MM.1S (cell line): ENCODE data around the gene ZNRF1.

ENCODE experiments used
- DNase-seq: peaks from one replicate; pipeline ENCODE4 v3.0.0-alpha.2; 2015
- H2AFZ ChIP-seq: fragments of 300-600 bp; sonication (generic); 2 replicates; pipeline ENCODE4 v1.6.0; 2016; ENCODE audit warnings: antibody characterized with exemption, low read length
- H3F3A ChIP-seq: fragments of 300-600 bp; sonication (generic); 2 replicates; pipeline ENCODE4 v1.6.1; 2016; ENCODE audit warnings: mild to moderate bottlenecking, antibody characterized with exemption, low read length, moderate library complexity, mixed read lengths; ENCODE audit not compliant: insufficient read depth
- H3K27ac ChIP-seq: fragments of 300-600 bp; sonication (generic); 2 replicates; pipeline ENCODE4 v1.5.1; 2016; ENCODE audit warnings: mild to moderate bottlenecking, low read length
- H3K27me3 ChIP-seq: fragments of 300-600 bp; sonication (generic); replicated peaks from 2 replicates; pipeline ENCODE4 v1.6.0; 2016; ENCODE audit warnings: low read length; ENCODE audit not compliant: insufficient read depth
- H3K36me3 ChIP-seq: fragments of 300-600 bp; sonication (generic); replicated peaks from 2 replicates; pipeline ENCODE4 v1.6.1; 2016; ENCODE audit warnings: mild to moderate bottlenecking, low read length, mixed read lengths; ENCODE audit not compliant: insufficient read depth
- H3K4me1 ChIP-seq: fragments of 300-600 bp; sonication (generic); 2 replicates; pipeline ENCODE4 v1.6.1; 2016; ENCODE audit warnings: low read length, mixed read lengths
- H3K4me2 ChIP-seq: fragments of 300-600 bp; sonication (generic); 2 replicates; pipeline ENCODE4 v1.6.0; 2016; ENCODE audit warnings: low read depth, low read length
- H3K4me3 ChIP-seq: fragments of 300-600 bp; sonication (generic); 2 replicates; pipeline ENCODE4 v1.5.1; 2016; ENCODE audit warnings: low read length, mixed read lengths
- H3K79me2 ChIP-seq: fragments of 300-600 bp; sonication (generic); 2 replicates; pipeline ENCODE4 v1.6.1; 2016; ENCODE audit warnings: mixed run types, low read length, mixed read lengths
- H3K9ac ChIP-seq: fragments of 300-600 bp; sonication (generic); 2 replicates; pipeline ENCODE4 v1.6.1; 2016; ENCODE audit warnings: low read length, mixed read lengths
- H3K9me2 ChIP-seq: fragments of 300-600 bp; sonication (generic); replicated peaks from 2 replicates; pipeline ENCODE4 v1.6.1; 2016; ENCODE audit warnings: mild to moderate bottlenecking, low read length, mixed read lengths; ENCODE audit not compliant: insufficient read depth
- H3K9me3 ChIP-seq: fragments of 300-600 bp; sonication (generic); replicated peaks from 2 replicates; pipeline ENCODE4 v1.6.1; 2016; ENCODE audit warnings: mild to moderate bottlenecking, low read length, mixed read lengths; ENCODE audit not compliant: insufficient read depth
- H4K20me1 ChIP-seq: fragments of 300-600 bp; sonication (generic); 2 replicates; pipeline ENCODE4 v1.6.1; 2016; ENCODE audit warnings: mild to moderate bottlenecking, low read length, moderate library complexity, mixed read lengths; ENCODE audit not compliant: insufficient read depth
- EZH2 ChIP-seq: fragments of 300-600 bp; sonication (generic); optimal IDR thresholded peaks from 2 replicates; pipeline ENCODE3; 2017; ENCODE audit warnings: low read depth, mild to moderate bottlenecking, antibody characterized with exemption, low read length, mixed read lengths
- EZH2phosphoT487 ChIP-seq: fragments of 300-600 bp; sonication (generic); IDR thresholded peaks from 2 replicates; pipeline ENCODE4 v1.6.1; 2018; ENCODE audit warnings: antibody characterized with exemption, low read length
- TF ChIP-seq, protein P1 (sequence below): fragments of 300-600 bp; sonication (generic); IDR thresholded peaks from 2 replicates; pipeline ENCODE4 v1.5.1; 2016; ENCODE audit warnings: antibody characterized with exemption, low read length, mixed read lengths

ZNRF1 gene

DNA sequence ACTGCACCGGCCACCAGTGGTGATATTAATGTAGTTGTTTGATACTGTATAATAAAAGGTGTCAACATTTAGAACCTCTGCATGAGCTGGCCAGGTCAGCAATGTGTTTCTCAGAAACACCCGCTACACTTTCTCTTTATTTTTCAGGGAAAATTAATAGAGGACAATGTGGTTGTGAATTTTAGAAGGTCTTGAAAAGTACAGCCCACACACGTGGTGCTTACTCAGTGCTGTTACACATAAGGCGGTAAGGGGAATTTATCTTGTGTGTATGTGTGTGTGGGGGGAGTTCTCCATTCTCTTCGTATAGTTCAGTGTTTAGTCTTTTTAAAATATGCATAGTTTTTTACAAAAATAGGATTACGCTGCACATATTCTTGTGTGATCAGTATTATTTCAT lies 145.1 kb downstream of the ZNRF1 start:
- Histone ChIP-seq H3K27me3 (no peaks in the 10 kb centered on the region), H3F3A (no peaks in the 10 kb centered on the region), H3K79me2 (no peaks in the 10 kb centered on the region), H3K9me3 (no peaks in the 10 kb centered on the region), H2AFZ (no peak overlapping the region), H3K9me2 (no peaks in the 10 kb centered on the region), H3K4me3 (no peak overlapping the region), H3K4me2 (no peak overlapping the region), H3K4me1 (no peaks in the 10 kb centered on the region), H3K27ac (no peak overlapping the region), H3K9ac (no peak overlapping the region), H4K20me1 (no peaks in the 10 kb centered on the region), H3K36me3 (no peaks in the 10 kb centered on the region)
- no peak for TF ChIP-seq EZH2
- no peak for DNase-seq

- H3K27ac ChIP-seq, result no peak overlapping the region
Observed at GRCh38 chr16:75147968-75148310, 149.1 kb downstream of the ZNRF1 start.

GRCh38 chr16:75148311-75149195 lies 149.7 kb downstream of the ZNRF1 start, which contains the start of gene ZFP1:
Gene ZFP1, plus strand, starts transcription at chr16:75148524. Its CDS starts 4,428 bp downstream, at chr16:75152952.
- peak within 1 kb of the TSS; percentile 92 for H3K4me3 ChIP-seq
- H3K4me1 ChIP-seq, result no peaks in the 10 kb centered on the region
- H3K27me3 ChIP-seq, result no peaks in the 10 kb centered on the region
- peak within 1 kb of the TSS; percentile 91 for H2AFZ ChIP-seq
- H3K36me3 ChIP-seq, result no peaks in the 10 kb centered on the region
- TF ChIP-seq, protein P1, sequence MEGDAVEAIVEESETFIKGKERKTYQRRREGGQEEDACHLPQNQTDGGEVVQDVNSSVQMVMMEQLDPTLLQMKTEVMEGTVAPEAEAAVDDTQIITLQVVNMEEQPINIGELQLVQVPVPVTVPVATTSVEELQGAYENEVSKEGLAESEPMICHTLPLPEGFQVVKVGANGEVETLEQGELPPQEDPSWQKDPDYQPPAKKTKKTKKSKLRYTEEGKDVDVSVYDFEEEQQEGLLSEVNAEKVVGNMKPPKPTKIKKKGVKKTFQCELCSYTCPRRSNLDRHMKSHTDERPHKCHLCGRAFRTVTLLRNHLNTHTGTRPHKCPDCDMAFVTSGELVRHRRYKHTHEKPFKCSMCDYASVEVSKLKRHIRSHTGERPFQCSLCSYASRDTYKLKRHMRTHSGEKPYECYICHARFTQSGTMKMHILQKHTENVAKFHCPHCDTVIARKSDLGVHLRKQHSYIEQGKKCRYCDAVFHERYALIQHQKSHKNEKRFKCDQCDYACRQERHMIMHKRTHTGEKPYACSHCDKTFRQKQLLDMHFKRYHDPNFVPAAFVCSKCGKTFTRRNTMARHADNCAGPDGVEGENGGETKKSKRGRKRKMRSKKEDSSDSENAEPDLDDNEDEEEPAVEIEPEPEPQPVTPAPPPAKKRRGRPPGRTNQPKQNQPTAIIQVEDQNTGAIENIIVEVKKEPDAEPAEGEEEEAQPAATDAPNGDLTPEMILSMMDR, result no peak
- TF ChIP-seq EZH2phosphoT487, result no peak
- TF ChIP-seq EZH2, result no peak
- peak within 1 kb of the TSS; percentile 73 for H3K9ac ChIP-seq
- H3K4me2 ChIP-seq, result peak within 1 kb of the TSS; percentile 59; the same call in 1 of the 2 replicates
- peak within 1 kb of the TSS; percentile 58; the same call in 1 of the 2 replicates for H3K27ac ChIP-seq
- no peaks in the 10 kb centered on the region for H4K20me1 ChIP-seq
- no peaks in the 10 kb centered on the region for H3K9me3 ChIP-seq
- no peaks in the 10 kb centered on the region for H3K9me2 ChIP-seq
- no peaks in the 10 kb centered on the region; the same call in 1 of the 2 replicates for H3K79me2 ChIP-seq
- peak; percentile 86 for DNase-seq
- H3F3A ChIP-seq, result no peaks in the 10 kb centered on the region

More at GRCh38 chr16:75147968-75148310, 149.1 kb downstream of the ZNRF1 start:
- Histone ChIP-seq H3K9me2 (no peaks in the 10 kb centered on the region), H3K4me2 (peak overlapping the region; percentile 43; the same call in 1 of the 2 replicates), H3K4me1 (no peaks in the 10 kb centered on the region), H3K36me3 (no peaks in the 10 kb centered on the region), H3K9me3 (no peaks in the 10 kb centered on the region), H4K20me1 (no peaks in the 10 kb centered on the region), H2AFZ (no peak overlapping the region), H3K27me3 (no peaks in the 10 kb centered on the region), H3F3A (no peaks in the 10 kb centered on the region), H3K79me2 (no peaks in the 10 kb centered on the region; the same call in 1 of the 2 replicates), H3K9ac (no peak overlapping the region), H3K4me3 (peak overlapping the region; percentile 92; the same call in 1 of the 2 replicates)
- TF ChIP-seq EZH2 (no peak), EZH2phosphoT487 (no peak)
- TF ChIP-seq, protein P1, result no peak
- DNase-seq, result no peak
